Stimulated activated CD4-positive, alpha-beta T cell treated with anti-CD3 and anti-CD28 coated beads, Interleukin-12 subunit alpha, Interleukin-12 subunit beta, amount 100 ng/mL, for 4 hours (primary cell): Measurements from ENCODE around the gene FLCN.

ENCODE experiments used
- DNase-seq: peaks from one replicate; pipeline ENCODE4 v3.0.0-alpha.2; 2020

Gene FLCN

DNA sequence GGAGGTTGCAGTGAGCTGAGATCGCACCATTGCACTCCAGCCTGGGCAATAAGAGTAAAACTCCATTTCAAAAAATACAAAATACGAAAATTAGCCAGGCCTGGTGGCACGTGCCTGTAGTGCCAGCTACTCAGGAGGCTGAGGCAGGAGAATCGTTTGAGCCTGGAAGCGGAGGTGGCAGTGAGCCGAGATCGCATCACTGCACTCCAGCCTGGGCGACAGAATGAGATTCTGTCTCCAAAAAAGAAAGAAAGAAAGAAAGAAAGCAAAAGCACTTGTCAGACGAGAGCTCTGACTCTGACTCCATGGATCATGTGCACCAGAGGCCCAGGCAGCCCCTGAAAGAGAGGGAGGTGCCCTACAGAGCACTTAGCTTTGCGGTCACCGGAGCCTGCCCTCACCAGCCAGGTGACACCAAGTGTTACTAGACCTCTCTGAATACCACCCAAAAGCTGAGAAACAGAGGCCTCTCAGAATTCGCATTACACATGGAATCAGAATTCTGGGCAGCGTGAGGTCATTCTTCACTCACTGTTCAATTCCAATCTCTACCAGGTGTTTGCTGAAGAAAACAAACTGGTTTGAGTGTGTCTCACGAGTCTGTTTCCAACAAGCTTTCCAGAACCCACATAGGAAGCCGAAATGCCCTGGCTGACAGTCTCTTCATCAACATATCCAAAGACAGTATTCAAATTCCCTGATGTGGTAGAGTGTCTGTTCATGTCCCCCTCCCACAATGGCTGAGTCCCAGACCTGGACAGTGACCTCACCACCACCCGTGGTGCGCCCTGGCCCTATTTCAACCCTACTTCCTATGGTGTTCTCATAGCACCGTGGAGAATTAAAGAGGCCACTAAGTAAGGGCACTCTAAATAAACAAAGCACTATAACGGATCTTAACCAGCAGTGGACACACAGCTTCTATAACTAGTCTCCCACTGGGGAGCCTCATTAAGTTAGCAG, 1.5 kb downstream of the FLCN start:
- no peak for DNase-seq

DNA sequence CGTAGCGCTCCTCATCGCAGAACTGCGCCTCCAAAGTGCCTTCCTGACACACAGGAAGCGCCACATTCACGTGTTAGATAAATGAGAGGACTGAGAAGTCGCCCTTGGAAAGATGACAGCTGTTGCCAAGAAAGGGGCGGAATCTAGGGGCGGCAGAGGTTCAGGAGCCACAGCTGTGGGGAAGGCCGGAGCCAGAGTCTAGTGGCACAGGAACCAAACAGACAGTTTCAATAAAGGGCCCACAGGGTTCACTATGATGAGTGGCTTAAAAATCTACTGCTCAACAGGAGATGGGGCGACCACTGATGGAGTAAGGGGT, 4.7 kb downstream of the FLCN start:
- no peak for DNase-seq

DNA sequence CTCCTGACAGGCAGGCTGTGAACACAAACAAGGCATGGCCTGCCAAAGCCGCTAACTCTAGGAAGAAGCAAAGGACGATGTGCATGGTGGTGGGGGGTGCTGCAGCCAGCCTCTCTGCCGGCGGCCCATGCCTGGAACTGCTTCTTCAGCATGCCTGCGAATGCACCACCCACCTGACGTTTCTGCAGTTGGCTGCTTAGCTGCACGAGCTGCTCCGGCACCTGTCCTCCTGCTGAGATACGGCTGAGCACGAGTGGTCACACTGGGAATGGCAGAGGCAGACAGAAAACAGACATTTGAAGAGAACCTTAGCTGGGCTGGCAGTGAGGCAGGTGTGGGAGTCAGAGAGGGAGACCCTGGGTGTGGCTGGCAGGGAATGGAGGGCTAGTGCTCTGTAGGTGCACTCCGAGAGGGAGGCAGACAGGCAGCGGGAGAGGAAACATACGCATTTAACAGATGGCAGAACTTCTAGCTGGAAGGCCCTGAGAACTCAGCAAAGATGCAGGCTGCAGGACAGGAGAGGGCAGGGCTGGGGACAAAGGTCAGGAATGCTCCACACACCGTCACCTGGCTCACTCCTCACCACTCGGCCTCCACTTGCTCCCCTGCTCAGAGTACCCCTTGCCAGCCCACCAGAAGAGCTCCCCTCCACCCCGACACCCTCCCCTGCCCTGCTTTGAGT, 5.2 kb downstream of the FLCN start:
- no peak for DNase-seq

DNA sequence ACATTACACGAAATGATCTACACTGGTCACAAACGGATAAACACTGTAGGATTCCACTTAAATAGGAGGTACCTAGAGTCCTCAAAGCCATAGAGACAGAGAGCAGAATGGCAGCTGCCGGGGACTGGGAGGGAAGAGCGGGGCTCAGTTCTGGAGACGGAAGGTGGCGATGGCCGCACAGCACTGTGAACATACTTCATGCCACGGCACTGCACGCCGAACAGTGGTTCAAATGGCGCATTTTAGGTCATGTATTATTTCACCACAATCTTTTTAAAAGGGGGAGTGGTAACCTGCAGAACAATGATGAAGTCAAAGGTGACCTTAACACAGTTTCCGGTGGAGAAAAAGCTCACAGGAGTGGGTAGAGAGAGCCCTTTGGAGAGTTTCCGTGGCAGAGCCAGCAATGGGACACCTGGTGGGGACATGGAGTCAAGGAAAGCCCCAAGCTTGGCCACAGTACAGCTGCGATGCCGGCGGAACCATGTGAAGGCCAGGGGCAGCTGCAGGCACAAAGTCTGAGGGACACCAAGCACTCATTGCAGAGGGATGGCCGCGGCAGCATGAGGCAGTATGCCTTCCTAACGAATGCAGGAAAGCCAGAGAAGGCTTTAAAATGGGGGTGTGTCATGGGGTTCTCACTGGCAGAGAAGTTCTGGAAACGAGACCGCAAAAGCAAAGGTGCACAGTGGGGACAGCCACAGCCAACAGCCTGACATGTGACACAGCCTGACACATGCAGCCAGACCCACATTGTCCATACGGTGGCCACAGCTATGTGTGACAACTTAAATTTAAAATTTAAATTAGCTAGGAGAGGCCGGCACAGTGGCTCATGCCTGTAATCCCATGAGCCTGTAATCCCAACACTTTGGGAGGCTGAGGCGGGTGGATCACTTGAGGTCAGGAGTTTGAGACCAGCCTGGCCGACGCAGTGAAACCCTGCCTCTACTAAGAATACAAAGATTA, 7.3 kb downstream of the FLCN start:
- no peak for DNase-seq

DNA sequence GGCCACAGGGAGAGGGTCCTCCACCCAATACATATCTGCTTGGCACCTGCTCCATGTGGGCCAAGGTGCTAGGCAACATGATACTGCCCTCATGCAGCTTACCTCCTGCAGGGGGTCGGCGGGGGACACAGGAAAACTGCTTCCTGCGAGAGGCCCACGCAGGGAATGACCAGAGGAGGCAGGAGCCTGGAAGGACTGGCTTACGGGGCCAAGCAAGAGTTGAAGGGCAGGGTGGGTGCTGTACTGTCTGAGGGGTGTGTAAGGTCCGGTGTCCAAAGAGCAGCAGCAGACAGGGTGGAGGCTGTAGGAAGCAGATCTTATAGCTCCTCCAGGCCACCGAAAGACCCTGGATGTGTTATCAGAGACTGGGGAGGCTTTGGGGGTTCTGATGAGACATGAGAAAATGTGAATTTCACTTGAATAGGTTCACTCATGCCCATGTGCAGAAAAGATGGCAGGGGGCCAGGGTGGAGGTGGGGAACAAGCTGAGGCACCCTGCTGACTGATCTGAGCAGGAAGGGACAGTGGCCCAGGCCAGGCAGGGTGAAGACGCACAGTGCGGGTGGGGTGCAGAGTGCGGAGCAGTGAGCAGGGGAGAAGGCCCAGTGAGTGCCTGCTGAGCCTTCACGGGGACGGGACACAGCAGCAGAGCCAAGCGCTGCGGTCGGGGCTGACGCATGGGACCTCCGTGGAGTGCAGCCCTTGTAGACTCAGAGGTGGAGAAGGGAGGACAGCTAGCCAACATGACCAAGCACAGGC, 8.3 kb downstream of the FLCN start:
- DNase-seq: no peak

DNA sequence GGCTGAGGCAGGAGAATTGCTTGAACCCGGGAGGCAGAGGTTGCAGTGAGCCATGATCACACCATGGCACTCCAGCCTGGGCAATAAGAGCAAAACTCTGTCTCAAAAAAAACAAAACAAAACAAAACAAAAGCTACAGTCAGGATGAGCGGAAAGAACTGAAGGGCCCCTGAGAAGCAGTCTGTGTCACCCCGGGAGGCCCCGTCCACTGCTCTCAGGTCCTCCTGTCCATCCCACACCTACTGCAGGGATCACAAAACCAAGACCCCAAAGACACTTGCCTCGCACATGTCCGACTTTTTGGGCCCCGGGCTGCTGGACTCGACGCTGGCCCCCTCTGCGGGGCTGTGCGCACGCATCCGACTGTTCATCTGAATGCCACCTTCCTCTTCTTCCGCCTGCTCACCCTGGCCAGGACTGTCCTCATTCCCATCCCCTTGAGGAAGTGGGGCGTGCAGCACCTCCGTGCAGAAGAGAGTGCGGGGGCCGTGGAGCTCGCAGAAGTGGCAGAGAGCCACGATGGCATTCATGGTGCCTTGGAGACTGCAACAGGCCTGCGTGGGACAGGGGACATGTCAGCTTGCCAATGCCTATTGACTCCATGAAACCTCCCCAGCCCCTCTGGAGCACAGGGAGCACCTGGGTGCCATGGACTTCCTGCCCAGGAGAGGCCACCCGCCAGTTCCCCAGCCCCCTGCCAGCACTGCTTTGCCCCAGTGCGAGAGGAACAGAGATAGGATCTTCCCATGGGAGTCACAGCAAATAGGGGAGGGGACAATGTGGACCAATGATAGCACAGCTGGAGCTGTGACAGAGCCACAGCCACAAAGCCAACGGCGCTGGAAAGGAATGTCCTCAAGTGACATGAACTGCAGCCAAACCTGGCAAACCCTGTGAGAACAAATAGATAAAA, 9.1 kb downstream of the FLCN start:
- no peak for DNase-seq

DNA sequence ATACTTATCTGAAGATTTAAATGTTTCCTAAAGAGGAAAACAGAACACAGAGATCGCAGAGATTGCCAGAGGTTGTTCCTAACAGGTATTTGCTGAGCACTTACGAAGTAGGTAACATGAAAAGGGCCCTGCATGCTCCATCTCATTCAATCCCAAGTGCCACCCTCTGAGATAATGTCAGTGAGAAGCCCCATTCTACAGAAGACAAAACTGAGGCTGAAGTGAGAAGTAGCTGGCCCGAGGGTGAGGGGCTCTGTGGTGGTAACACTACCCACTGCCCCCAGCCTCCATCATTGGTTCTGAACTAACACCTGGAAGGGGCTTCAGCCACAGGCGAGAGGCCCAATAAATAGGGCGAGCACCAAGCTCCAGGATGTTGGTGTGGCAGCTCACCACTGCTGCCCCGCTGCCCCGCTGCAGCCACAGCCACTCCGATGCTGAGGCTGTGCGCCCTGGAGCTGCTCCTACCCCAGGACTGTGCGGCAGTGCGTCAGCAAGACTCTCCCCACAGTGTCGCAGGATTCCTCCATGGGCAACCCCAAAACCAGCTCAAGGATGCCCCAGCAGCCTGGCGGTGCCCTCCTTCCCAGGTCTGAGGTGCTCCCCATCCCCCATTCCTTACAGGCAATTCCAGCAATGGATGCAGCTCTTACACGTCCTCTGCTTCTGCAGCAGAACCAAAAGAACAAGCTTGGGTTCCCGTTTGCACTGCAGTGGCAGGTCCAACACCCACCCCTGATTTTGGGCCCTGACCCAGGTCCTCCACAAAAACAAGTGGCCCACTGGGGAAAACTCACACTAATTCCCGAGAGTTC, 10.3 kb downstream of the FLCN start:
- no peak for DNase-seq

DNA sequence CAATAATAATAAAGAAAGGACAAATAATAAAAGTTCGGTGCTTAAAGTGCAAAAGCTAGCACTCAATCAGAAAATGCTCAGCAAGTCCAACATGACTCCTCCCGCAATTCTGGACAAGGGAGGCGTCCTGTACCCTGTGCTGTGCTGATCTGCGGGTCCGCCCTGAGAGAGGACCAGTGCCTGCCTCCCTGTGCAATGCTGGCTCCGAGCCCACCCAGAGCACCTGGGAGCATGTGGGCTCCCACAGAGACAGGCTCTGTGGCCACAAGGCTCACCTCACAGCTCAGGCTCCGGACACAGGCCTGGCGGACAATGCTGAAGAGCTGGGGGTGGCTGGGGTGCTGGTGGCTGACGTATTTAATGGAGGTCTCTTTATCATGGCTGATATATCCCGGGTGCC, 11.1 kb downstream of the FLCN start:
- DNase-seq: no peak

DNA sequence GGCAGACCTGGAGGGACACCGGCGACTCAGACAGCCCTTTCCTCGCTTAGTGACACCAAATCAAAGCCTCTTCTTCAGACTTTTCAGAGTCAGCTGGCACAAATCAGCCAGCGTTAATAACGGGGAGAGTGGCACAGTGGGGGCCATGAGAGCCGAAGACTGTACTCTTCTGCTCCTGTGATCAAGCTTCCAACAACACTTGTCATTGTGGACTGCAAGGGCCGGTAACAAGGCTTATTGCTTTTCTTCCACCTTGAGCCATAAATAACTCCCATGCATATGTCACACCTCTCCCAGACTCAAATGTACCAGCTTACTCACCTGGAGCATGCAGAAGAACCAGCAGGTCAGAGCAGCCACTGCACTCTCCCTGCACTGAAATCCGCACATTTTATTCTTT, 12.8 kb downstream of the FLCN start:
- no peak for DNase-seq

DNA sequence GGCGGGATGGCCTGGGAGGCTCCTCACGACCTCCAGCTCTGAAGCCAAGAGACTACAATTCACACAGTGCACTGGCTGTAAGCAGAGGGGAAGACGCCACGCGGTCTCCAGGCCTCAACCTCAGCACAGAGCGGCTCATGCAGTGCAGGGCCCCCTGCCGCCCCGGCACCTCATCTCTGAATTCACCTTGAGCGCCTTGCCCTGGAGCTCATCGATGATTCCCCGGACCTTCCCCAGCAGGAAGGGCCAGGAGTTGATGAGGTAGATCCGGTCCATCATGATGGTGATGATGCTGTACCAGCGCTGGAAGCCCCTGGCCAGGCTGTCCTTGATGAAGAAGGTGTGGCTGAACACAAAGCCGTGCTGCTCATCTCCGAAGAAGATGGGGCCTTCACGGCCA, 13.2 kb downstream of the FLCN start:
- DNase-seq: no peak

DNA sequence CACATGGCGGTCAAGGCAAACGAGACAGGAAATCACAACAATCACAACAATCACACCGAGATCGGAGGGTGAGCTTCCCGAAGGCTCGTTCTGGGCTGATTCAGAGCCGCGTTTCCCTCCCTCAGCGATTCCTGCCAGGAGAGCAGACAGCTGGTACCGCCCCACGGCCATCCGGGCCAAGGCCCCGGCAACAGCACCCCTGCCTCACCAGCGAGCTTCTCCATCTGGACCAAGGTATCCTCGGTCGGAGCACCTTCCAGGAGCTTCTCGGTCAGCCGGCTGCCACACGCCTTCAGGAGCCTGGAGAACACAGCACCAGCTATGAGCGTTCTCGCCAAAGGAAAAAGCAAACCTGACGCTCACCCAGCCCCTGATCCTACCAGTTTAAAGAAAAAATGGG, 15.6 kb downstream of the FLCN start:
- DNase-seq: no peak

DNA sequence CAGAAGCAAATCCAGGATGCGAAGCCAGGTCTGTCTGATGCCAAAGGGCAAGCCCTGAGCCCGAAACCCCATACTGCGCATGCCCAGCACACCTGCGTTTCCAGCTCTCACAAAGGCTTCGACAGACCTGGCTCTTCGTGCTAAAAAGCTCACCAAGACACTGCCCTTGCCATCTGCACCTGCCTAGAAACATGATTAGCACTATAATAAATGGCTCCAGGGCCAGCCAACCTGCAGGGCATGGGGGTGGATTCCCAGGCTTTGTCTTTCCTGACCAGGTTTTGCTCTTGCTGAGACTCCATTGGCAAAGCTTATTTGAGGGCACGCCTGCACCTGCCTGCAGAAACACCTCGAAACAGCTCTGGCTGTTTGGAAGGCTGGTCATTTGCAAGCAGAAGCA, 16.4 kb downstream of the FLCN start:
- DNase-seq: no peak

DNA sequence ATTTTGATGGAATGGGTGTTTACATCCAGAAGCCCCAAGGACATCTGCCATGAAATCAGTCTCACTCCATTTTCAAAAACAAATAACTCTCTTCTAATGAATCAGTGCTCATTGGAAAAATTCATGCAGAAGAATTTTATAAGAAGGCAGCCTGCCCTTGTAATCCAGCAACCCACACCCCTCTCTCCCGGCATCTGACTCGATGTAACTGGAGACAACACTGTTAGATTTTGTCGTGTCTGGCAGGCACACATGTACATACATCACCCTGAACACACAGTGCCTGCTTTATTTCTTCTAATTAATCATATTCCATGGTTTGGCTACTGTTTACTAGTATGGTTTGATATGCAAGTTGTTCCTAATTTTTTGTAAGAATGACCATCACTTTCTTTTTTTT, 19.0 kb downstream of the FLCN start:
- DNase-seq: no peak

DNA sequence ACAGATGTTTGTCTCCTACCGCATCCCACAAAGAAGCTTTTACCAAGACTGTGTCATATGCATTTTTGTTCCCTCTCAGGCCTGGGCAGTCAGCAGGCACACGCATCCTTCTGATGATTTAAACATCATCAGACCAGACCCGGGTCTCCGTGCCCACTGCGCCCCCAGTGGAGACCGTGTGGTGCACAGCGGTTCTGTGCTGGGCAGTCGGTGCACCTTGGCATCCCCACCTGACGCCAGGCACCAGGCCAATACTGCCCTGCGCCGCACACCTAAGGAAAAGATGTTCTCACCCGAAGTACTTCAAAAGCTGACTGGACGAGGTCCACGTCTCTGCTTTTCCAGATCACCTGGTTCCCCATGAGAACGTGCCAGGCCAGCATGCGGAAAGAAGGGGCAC, 20.2 kb downstream of the FLCN start:
- DNase-seq: no peak

DNA sequence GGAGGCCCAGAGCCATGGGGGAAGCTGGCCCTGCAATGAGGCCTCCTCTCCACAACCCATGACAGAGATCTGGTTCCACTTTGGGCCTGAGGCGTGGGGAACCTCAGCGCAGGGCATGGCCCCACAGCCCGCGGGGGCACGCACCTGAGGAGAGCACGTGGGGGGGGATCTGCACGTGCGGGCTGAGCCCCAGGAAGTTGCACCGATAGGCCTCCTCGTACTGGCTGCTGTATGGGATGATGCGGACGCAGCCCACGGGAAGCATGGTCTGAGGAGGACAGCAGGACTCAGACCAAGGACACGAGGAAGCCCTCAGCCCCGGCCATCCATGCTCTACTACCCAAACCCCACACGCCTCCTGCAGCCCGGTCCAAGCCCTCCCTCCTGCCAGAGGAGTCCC, 20.7 kb downstream of the FLCN start:
- DNase-seq: no peak

DNA sequence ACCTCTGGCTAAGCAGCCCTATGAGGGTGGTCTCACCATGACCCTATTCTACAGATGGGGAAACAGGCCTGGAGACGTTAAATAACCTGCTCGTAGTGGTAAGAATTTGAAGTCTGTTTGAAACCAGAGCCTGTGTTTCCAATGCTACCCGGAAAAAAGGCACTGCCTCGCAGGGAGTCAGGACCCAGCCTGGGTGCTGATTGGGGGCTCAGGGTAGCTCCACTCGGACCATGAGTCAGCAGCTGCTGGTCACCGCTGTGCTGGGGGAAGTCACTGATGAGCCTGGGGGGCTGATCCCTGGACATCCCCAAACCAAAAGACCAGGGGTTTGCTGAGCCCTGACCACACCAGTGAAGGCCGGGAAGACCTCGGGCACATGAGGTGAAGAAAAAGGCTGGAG, 21.4 kb downstream of the FLCN start:
- DNase-seq: no peak

DNA sequence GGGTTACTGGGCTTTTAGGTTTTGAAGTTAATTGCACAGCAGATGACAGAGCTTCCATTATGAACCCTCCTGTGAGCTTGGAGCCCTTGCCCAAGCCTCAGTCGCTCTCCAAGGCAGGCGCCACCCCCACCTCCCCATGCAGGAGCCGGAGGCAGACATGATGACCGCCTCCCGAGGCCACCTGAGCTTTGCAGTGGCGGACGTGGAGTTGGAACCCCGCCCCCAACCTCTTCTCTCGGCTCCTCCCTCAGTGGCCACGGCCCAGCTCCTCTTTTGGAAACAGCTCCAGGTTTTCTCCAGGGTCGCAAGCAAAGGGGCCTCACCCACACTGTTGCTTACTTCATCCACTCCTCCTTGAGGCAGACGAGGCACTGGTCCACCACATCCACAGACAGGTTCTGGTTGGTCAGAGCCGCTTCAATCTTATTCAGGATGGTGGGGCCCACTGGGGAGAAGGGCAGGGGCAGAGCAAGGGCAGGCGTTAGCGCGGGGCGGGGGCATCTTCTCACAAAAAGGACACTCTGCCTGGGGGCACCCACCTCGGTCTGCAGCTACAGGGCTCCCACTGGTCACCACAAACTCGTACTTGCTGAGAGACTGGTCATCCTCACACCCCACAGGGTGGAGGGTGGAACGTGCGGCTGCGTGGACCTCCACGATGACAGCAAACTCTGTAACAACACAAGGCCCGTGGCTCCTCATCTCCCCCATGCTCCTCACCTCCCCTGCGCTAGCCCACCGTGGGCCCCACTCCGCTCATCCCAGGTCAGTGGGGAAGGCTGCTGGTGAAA, 22.1 kb downstream of the FLCN start:
- DNase-seq: no peak

DNA sequence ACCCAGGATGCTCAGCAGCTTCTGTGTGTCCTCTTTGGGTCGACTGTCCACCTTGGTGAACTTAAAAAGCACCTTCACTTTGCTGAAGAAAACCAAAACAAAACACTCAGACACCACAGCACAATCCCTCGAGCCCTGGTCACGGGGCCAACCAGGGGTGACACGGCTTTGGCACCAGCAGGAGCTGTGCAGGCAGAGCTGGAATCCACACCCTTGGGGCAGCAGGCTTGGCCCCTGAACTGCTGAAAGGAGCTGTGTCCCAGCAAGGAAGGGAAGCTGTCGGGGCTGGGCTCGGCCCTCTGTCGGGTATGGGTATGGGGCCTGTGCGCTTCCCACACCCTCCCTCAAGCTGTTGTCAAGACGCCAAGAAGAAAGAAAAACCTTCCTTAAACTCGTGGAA, 23.2 kb downstream of the FLCN start:
- no peak for DNase-seq

DNA sequence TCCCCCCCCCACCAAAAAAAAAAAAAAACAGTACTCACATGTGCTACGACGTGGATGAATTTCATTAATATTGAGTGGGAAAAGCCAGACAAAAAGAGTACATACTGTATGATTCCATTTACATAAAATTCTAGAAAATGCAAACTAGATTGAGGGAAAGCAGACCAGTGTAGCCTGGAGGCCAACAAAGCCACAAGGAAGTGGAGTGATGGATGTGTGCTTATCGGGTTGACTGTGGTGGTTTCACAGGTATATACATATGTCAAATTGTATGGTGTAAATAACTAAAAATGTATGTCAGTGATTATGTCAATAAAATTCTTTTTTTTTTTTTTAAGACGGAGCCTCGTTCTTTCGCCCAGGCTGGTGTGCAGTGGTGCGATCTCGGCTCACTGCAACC, 29.0 kb downstream of the FLCN start:
- no peak for DNase-seq

DNA sequence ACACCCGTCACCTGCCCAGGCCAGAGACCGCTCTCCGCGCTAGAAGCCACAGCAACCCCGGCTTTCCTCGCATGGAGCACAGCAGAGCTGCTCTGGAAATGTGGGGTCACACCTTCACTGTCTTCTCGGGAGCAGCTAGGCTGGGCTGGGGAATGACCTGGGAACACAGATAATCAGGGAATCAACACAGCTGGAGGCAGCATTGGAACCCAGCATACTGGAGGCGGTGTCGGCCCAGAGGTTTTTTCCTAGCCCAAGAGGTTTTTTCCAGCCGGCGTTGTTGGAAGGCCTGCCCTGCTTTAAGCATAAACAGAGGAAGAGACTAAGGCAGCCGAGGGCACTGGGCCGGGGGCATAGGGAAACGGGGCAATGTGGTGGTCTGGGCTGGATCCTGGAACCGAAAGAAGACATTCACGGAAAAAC, 30.0 kb downstream of the FLCN start:
- DNase-seq: no peak
